GM12878 (cell line): Measurements from ENCODE around the gene CDC5L. TPM values are rescaled to one million over a fixed set of nuclear protein-coding genes. Genes with fewer than 3 reads are reported as not detected.

ENCODE experiments used
- CHD1 ChIP-seq: IDR thresholded peaks from 2 replicates; pipeline ENCODE4 v1.6.1; 2012; ENCODE audit warnings: low read depth, low read length, improper control_type of control experiment
- NFIC ChIP-seq: IDR thresholded peaks from 2 replicates; pipeline ENCODE4 v1.6.1; 2012; ENCODE audit warnings: low read depth, mild to moderate bottlenecking, inconsistent platforms, low read length, moderate library complexity
- NFYB ChIP-seq: IDR thresholded peaks from 2 replicates; pipeline ENCODE4 v1.6.1; 2011; ENCODE audit warnings: low read depth, mild to moderate bottlenecking, low read length, improper control_type of control experiment, moderate library complexity; ENCODE audit not compliant: insufficient read depth
- RAD21 ChIP-seq: IDR thresholded peaks from 2 replicates; pipeline ENCODE4 v1.6.1; 2011; ENCODE audit warnings: mild to moderate bottlenecking, low read depth, low read length, moderate library complexity; ENCODE audit not compliant: insufficient read depth
- SRF ChIP-seq, 2 experiments: IDR thresholded peaks; 2 replicates each; pipeline ENCODE4 v1.6.1; 2011; ENCODE audit warnings: low read depth in 2 of 2, low read length in 2 of 2, mild to moderate bottlenecking in 1 of 2, moderate library complexity in 1 of 2
- ZNF217 ChIP-seq: fragments of 450-650 bp; IDR thresholded peaks from 2 replicates; pipeline ENCODE4 v1.6.1; 2017; ENCODE audit warnings: antibody characterized with exemption, mild to moderate bottlenecking
- ZNF384 ChIP-seq: IDR thresholded peaks from 2 replicates; pipeline ENCODE4 v1.6.1; 2012; ENCODE audit warnings: low read depth, mild to moderate bottlenecking, low read length, improper control_type of control experiment, borderline replicate concordance
- ZNF622 ChIP-seq: fragments of 450-650 bp; IDR thresholded peaks from 2 replicates; pipeline ENCODE4 v1.6.1; 2017; ENCODE audit warnings: mild to moderate bottlenecking, inconsistent platforms
- ZZZ3 ChIP-seq: IDR thresholded peaks from 2 replicates; pipeline ENCODE4 v1.6.1; 2011; ENCODE audit warnings: low read depth; ENCODE audit not compliant: control insufficient read depth, insufficient read length
- polyA plus RNA-seq, 11 experiments: library from polyadenylated mRNA; depleted of rRNA in 4 of 11; unstranded in 6 of 11; stranded (reverse) in 5 of 11; fragments of >200 nt; fragmentation: Nextera tagmentation in 4 of 11; fragmentation: Illumina TruSeq in 1 of 11; extraction: Ambion mirVana in 4 of 11; extraction: Trizol in 1 of 11; gene quantifications; 1 replicate in 1 of 11; 2 replicates in 10 of 11; pipeline versions ENCODE4 v1.2.1 to v1.2.3, GENCODE V29; 2011 to 2016; ENCODE audit warnings: inconsistent platforms in 2 of 11, missing spikeins in 2 of 11, low read depth in 1 of 11
- total RNA-seq, 4 experiments: library from RNA; depleted of rRNA in 3 of 4; stranded (reverse); fragments of >200 nt in 3 of 4; fragmentation: Illumina TruSeq in 1 of 4; extraction: Trizol in 1 of 4; gene quantifications; 2 replicates each; pipeline versions ENCODE4 v1.2.1 to v1.2.3, GENCODE V29; 2013 to 2021
- TF ChIP-seq, protein P1 (sequence below): IDR thresholded peaks from 2 replicates; pipeline ENCODE4 v1.6.1; 2011; ENCODE audit warnings: borderline replicate concordance, low read depth, mild to moderate bottlenecking, moderate library complexity, low read length; ENCODE audit not compliant: insufficient read depth, poor library complexity, severe bottlenecking
- TF ChIP-seq, protein P2 (sequence below): IDR thresholded peaks from 2 replicates; pipeline ENCODE4 v1.6.1; 2011; ENCODE audit warnings: low read depth, mild to moderate bottlenecking, low read length, moderate library complexity, borderline replicate concordance; ENCODE audit errors: extremely low read depth
- TF ChIP-seq, protein P3 (sequence below): fragments of 450-650 bp; IDR thresholded peaks from 2 replicates; pipeline ENCODE4 v1.6.1; 2017; ENCODE audit warnings: mild to moderate bottlenecking
- TF ChIP-seq, protein P4 (sequence below): fragments of 450-650 bp; IDR thresholded peaks from 2 replicates; pipeline ENCODE4 v1.6.1; 2016; ENCODE audit warnings: mild to moderate bottlenecking, moderate library complexity, borderline replicate concordance

CDC5L gene
- total and polyA plus RNA-seq, 10 of the 15 experiments (the other 5 are each of a cell fraction or from before 2014, with no cell fraction given), result 13.2 to 29.4 (median 18.8) TPM

DNA sequence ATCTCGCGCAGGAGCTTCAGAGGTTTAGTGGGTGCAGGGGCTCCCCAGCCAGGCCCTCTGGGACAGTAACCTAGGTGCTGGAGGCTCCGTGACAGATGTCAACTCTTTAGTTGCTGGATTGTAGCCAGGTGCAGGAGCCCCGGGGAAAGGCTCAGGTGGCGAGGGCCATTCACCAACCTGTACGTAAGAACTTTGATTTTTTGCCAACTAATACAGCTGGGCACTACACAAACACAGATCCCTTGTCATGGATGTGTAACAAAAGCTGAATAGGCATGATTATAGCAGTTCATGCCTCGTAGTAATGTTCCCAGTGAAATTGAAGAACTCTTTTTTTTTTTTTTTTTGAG lies 82.6 kb downstream of the CDC5L start (continued):
- TF ChIP-seq, protein P1, sequence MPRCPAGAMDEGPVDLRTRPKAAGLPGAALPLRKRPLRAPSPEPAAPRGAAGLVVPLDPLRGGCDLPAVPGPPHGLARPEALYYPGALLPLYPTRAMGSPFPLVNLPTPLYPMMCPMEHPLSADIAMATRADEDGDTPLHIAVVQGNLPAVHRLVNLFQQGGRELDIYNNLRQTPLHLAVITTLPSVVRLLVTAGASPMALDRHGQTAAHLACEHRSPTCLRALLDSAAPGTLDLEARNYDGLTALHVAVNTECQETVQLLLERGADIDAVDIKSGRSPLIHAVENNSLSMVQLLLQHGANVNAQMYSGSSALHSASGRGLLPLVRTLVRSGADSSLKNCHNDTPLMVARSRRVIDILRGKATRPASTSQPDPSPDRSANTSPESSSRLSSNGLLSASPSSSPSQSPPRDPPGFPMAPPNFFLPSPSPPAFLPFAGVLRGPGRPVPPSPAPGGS, result no peak
- TF ChIP-seq, protein P2, sequence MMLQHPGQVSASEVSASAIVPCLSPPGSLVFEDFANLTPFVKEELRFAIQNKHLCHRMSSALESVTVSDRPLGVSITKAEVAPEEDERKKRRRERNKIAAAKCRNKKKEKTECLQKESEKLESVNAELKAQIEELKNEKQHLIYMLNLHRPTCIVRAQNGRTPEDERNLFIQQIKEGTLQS, result no peak
- TF ChIP-seq, protein P3, sequence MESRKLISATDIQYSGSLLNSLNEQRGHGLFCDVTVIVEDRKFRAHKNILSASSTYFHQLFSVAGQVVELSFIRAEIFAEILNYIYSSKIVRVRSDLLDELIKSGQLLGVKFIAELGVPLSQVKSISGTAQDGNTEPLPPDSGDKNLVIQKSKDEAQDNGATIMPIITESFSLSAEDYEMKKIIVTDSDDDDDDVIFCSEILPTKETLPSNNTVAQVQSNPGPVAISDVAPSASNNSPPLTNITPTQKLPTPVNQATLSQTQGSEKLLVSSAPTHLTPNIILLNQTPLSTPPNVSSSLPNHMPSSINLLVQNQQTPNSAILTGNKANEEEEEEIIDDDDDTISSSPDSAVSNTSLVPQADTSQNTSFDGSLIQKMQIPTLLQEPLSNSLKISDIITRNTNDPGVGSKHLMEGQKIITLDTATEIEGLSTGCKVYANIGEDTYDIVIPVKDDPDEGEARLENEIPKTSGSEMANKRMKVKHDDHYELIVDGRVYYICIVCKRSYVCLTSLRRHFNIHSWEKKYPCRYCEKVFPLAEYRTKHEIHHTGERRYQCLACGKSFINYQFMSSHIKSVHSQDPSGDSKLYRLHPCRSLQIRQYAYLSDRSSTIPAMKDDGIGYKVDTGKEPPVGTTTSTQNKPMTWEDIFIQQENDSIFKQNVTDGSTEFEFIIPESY, result no peak
- no peak for TF ChIP-seq ZZZ3
- TF ChIP-seq RAD21, result no peak
- TF ChIP-seq, protein P4, sequence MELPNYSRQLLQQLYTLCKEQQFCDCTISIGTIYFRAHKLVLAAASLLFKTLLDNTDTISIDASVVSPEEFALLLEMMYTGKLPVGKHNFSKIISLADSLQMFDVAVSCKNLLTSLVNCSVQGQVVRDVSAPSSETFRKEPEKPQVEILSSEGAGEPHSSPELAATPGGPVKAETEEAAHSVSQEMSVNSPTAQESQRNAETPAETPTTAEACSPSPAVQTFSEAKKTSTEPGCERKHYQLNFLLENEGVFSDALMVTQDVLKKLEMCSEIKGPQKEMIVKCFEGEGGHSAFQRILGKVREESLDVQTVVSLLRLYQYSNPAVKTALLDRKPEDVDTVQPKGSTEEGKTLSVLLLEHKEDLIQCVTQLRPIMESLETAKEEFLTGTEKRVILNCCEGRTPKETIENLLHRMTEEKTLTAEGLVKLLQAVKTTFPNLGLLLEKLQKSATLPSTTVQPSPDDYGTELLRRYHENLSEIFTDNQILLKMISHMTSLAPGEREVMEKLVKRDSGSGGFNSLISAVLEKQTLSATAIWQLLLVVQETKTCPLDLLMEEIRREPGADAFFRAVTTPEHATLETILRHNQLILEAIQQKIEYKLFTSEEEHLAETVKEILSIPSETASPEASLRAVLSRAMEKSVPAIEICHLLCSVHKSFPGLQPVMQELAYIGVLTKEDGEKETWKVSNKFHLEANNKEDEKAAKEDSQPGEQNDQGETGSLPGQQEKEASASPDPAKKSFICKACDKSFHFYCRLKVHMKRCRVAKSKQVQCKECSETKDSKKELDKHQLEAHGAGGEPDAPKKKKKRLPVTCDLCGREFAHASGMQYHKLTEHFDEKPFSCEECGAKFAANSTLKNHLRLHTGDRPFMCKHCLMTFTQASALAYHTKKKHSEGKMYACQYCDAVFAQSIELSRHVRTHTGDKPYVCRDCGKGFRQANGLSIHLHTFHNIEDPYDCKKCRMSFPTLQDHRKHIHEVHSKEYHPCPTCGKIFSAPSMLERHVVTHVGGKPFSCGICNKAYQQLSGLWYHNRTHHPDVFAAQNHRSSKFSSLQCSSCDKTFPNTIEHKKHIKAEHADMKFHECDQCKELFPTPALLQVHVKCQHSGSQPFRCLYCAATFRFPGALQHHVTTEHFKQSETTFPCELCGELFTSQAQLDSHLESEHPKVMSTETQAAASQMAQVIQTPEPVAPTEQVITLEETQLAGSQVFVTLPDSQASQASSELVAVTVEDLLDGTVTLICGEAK, result no peak
- TF ChIP-seq ZNF217, result no peak
- no peak for TF ChIP-seq CHD1
- TF ChIP-seq NFYB, result no peak
- no peak for TF ChIP-seq SRF (IDR thresholded peaks at IDR 0.05; ENCODE audit: low read depth in 2 of 2, low read length in 2 of 2)
- no peak for TF ChIP-seq ZNF384
- TF ChIP-seq NFIC, result no peak
- no peak for TF ChIP-seq ZNF622
